Measurements from ENCODE around the gene SELENON.

SELENON gene

GRCh38 chr1:25770541-25771220 is 29.3 kb upstream of the SELENON start:
- no peak for DNase-seq

GRCh38 chr1:25771221-25772114 is 28.5 kb upstream of the SELENON start:
- DNase-seq: peak; percentile 31

DNA sequence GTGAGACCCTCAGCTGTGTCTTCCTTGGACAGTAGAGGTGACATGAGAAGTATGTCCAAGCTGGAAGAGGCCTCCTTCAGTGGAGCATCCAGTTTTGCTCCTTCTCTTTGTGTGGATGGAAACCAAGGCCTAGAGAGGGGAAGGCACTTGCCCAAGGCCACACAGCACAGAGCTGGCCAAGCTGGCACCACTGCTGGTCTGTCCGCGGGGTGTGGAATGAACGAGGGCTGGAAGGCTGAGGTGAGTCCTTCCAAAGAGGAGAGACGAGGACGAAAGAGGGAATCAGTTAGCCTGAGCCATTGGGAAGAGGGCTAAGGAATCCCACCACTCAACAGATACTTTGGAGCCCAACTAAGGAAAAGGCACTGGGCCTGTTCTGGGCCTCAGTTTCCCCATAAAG is 27.8 kb upstream of the SELENON start:
- no peak for DNase-seq

DNA sequence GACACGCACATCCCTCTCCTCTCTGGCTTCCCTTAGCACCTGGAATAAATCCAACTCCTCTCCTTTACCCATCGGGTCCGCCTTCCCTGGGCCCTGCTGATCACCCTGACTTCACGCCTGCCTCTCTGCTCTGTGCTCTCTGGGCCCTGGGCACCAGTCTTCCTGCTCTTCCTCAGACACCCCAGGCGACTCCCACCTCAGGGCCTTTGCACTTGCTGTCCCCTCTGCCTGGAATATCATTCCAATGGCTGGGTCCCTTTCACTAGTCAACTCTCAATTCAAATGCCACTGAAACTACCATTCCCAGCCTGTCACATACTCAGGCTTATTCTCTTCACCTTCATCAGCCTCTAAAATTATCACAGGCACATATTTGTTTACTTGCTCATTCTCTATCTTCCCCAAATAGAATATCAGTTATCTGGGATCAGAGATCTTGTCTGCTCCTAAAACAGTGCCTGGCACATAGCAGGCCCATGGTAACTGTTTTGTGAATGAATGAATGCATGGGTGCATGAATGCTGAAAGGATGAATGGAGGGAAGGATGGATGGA is 27.2 kb upstream of the SELENON start:
- no peak for DNase-seq

GRCh38 chr1:25773441-25774125 is 26.4 kb upstream of the SELENON start:
- no peak for DNase-seq

GRCh38 chr1:25774206-25774803 is 25.7 kb upstream of the SELENON start:
- no peak for DNase-seq

GRCh38 chr1:25774921-25775771 is 24.8 kb upstream of the SELENON start:
- DNase-seq: peak; percentile 81

GRCh38 chr1:25779388-25779787 is 20.6 kb upstream of the SELENON start:
- DNase-seq: no peak

- DNase-seq: no peak
Observed at GRCh38 chr1:25779894-25780293, 20.1 kb upstream of the SELENON start.

DNA sequence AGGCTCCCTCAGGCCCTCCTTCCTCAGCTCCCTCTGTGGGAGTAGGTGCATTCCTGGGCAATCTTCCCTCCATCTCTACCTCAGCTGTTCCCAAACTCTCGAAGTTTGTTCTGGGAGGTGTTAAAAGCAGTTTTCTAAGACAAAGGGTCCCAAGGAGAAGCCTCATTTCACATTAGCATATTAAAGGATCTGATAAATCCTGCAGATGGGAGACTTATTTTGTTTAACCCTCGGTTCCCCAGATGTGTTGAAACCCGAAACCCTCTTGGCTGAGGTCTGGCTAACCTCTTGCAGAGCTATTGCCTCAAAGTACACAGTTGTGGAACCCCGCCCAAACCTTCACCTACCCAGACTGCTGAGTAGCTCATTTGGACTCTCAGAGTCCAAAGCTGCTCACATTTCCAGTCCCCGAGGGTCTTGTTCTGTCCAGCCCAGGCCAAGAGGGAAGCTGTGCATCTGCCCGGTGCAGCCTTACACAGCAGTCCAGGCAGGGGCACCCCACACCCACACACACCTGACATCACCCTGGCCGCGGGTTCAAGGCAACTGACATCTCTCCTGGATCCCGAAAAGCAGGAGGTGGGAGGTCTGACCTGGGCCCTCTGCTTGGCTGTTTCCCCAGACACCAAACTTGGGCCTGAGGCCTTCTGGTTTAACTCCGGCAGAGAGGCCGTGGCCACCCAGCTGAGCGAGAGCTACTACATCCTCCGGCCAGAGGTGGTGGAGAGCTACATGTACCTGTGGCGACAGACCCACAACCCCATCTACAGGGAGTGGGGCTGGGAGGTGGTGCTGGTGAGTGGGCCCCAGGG is 19.5 kb upstream of the SELENON start:
- DNase-seq: no peak

- DNase-seq: no peak
Observed at GRCh38 chr1:25781130-25781433, 18.9 kb upstream of the SELENON start.

DNA sequence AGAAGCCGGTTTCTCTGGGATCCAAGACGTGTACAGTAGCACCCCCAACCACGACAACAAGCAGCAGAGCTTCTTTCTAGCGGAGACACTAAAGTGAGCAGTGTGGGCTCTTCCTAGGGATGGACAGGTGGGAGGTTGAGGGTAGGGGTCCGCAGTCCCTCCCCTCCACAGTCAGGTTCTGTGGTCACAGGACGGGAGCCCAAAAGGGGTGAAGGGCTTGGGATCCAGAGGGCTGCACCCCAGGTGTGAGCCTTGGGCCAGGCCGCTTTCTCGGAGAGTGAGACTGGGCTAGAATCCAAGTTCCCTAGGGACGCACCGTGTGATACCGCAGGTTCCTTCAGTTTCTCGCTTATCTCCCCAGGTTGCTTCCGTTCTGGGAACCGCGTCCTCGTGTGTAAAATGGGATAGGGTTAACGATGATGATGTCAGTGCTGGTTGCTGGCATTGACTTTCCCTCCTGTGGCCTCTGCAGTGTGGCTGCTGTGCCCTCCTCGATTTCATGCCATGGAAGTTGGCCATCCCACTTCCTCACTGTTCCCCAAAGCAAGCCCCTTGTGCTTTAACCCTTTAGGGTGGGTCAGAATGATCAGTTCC is 17.3 kb upstream of the SELENON start:
- no peak for DNase-seq

DNA sequence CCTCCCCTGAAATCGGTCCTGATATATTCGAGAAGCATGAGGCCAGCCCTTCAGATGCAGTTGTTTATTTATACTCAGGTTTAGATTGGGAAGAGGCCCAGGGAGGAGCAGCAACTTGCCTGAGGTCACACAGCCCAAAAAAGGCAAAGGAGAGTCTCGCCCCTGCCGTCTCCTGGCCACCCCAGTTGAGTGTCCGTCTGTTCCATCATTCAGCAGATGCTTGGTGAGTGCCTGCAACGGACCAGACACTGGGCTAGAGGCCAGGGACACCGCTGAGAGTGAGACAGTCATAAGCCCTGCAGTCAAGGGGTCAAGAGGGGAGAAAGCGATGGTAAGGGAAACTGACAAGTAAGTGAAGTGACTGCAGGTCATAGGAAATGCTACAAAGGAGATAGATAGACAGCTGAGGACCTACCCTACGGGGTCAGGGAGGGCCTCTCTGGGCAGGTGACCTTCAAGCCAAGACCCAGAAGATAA is 15.4 kb upstream of the SELENON start:
- DNase-seq: no peak

- DNase-seq: no peak
Observed at GRCh38 chr1:25785333-25786067, 14.5 kb upstream of the SELENON start.

GRCh38 chr1:25786887-25787759 is 12.9 kb upstream of the SELENON start:
- no peak for DNase-seq

DNA sequence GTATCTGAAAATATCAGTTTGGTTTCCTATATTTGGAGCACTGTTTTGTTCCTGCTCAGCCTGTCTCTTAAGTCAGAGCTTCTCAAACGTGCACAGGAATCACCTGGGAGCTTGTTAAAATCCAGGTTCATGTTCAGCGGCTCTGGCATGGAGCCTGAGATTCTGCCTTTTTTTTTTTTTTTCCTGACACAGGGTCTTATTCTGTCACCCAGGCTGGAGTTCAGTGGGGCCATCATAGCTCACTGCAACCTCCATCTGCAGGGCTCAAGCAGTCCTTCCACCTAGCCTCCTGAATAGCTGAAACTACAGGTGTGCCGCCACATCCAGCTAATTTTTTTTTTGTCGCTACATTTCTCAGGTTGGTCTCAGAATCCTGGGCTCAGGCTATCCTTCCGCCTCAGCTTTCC is 12.2 kb upstream of the SELENON start:
- no peak for DNase-seq

DNA sequence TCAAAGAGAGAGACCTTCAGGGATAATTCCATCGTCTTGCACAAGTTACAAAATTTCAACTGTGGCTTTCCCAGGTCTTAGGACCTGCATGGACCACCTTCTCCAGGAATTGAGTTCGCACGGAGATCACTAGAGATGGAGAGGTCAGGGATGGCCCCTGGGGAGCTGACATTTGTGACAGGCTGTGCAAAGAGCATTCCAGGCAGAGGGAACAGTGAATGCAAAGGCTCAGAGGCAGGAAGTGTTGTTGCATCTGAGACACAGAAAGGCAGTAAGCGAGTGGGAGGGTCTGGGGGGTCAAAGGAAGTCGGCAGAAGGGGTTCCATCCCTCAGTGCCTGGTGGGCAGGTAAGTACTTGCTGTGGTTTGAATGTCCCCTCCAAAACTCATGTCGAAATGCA is 9.5 kb upstream of the SELENON start:
- no peak for DNase-seq

DNA sequence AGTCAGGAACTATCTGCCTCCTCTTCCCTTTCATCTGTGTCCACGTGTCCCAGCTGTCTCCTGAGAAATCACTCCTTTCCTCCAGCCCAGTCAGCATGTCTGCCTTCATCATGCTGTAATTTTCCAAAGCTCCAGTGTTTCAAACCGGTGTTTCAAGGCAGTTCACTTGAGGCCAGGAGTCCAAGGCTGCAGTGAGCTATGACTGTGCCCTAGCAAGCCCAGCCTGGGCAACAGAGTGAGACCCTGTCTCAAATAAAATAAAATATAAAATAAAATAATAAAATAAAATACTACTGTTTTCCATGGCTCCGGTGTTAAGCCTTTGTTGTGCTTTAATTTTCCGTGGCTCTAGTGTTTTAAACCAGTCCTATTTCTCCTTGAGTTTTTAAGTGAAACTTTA is 7.9 kb upstream of the SELENON start:
- no peak for DNase-seq

DNA sequence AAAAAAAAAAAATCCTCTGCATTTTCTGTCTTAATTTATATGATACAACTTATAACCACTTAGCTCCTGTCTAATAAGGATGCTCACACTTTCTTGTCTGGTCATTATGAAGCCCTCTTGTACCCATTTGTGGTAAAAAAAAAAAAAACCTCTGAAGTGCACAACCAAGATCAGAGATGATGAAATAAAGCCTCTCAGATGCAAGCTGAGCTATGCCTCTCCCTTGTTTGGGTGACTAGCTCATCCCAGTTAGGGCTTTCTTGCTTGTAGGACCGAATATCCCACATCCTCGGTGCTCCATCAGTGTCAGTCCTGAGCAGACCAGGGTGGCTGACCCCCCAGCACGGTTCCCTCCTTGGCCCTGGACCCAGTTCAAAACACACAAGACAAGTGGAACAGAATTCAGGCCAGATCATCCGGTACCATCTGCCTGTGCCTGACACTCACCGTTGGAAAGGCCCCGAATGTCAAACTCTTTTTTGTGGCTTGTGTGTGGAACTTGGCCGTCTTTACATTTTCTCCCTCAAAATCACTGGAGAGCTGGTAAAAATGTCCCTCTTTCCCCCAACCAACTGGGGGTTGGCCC is 6.3 kb upstream of the SELENON start:
- DNase-seq: no peak

Data from activated CD4-positive, alpha-beta T cell treated with anti-CD3 and anti-CD28 coated beads for 1 hour (primary cell).